Measurements from ENCODE around the gene GBX2. TPM values are rescaled to one million over a fixed set of nuclear protein-coding genes. Genes with fewer than 3 reads are reported as not detected.

GBX2 gene
- total and polyA plus RNA-seq, 2 of the 13 experiments (the other 11 are each of a cell fraction or from before 2014, with no cell fraction given): not detected

- ATAC-seq (no peak), FAIRE-seq (no peak), DNase-seq (ENCODE audit: low spot score) (no peak)
- Histone ChIP-seq H4K20me1 (ENCODE audit: insufficient read depth, low read length) (no peaks in the 10 kb centered on the region), H3K4me1 (ENCODE audit: insufficient read depth, low read length) (no peaks in the 10 kb centered on the region), H3K4me2 (ENCODE audit: low read depth, low read length) (no peak overlapping the region), H3K4me3 (replicated peaks in 1 of 3; ENCODE audit: insufficient read depth in 1 of 3, low read depth in 2 of 3, low read length in 3 of 3) (no peak overlapping the region), H3K27ac (ENCODE audit: extremely low read length, insufficient read depth, low read length) (no peak overlapping the region), H2AFZ (ENCODE audit: low read length) (no peak overlapping the region), H3K27me3 (ENCODE audit: control insufficient read depth in 1 of 2, insufficient read depth in 2 of 2, low read length in 2 of 2) (peaks cover 3 to 57% of the 10 kb centered on the region in 2 experiments; a peak in 4 of 5 replicates), H3K9me3 (ENCODE audit: low read length) (no peaks in the 10 kb centered on the region), H3K36me3 (replicated peaks in 1 of 2; ENCODE audit: control insufficient read depth in 1 of 2, insufficient read depth in 2 of 2, low read length in 2 of 2) (no peaks in the 10 kb centered on the region), H3K79me2 (ENCODE audit: insufficient read depth, low read length) (no peaks in the 10 kb centered on the region), H3K9ac (ENCODE audit: insufficient read depth, low read depth, low read length) (no peak overlapping the region)
- ChIA-PET CTCF (ENCODE audit: low intra/inter-chr PET ratio, low total read pairs) (no interaction called here), POLR2A (no interaction called here)
- in situ Hi-C loops (cut with HindIII; ENCODE audit: extremely low pct_ligation_motif_present, low pct_unique_long_range_greater_than_20kb): no loop called here
- BruUV-seq (replicated peaks): no TSS peak
- intact Hi-C loops (cut with micrococcal nuclease; ENCODE audit: unreplicated experiment): no loop called here
- no peak for TF ChIP-seq ZNF18 (CRISPR knock-in tag; IDR thresholded peaks at IDR 0.05; ENCODE audit: insufficient replicate concordance)
- TF ChIP-seq ZFX (CRISPR knock-in tag; IDR thresholded peaks at IDR 0.05; ENCODE audit: low read depth): no peak
- TF ChIP-seq RFX3 (CRISPR knock-in tag; IDR thresholded peaks at IDR 0.05): no peak
- TF ChIP-seq POLR2A (IDR thresholded peaks at IDR 0.05; ENCODE audit: insufficient read depth in 1 of 2, low read depth in 2 of 2, low read length in 2 of 2): no peak
- TF ChIP-seq ZNF496 (CRISPR knock-in tag; IDR thresholded peaks at IDR 0.05; ENCODE audit: insufficient replicate concordance): no peak
- TF ChIP-seq PRDM4 (CRISPR knock-in tag; IDR thresholded peaks at IDR 0.05; ENCODE audit: borderline replicate concordance): no peak
- no peak for TF ChIP-seq ZNF850 (CRISPR knock-in tag; conservative IDR thresholded peaks at IDR 0.05)
- TF ChIP-seq HINFP (CRISPR knock-in tag; IDR thresholded peaks at IDR 0.05; ENCODE audit: low read depth): no peak
- WGBS (ENCODE audit: low lambda C conversion rate): 17% methylated on average over 12 of the region's 12 CpGs
Observed at GRCh38 chr2:236215761-236216333, 47.7 kb upstream of the GBX2 start.
